HepG2 (cell line): ENCODE results near the gene FAF2. TPM values are rescaled to one million over a fixed set of nuclear protein-coding genes. Genes with fewer than 3 reads are reported as not detected.
A peak's percentile ranks its signal among the peaks of the same experiment; 100 is the strongest.

ENCODE experiments used
- EEA1 ChIP-seq: sonication (generic); formaldehyde crosslinking; IDR thresholded peaks from 2 replicates; pipeline ENCODE4 v1.5.1; 2020; ENCODE audit warnings: mild to moderate bottlenecking, missing genetic modification reagents, borderline replicate concordance
- HIVEP1 ChIP-seq: sonication (generic); formaldehyde crosslinking; IDR thresholded peaks from 2 replicates; pipeline ENCODE4 v1.4.0; 2020; ENCODE audit warnings: mild to moderate bottlenecking, missing genetic modification reagents
- MBD4 ChIP-seq: IDR thresholded peaks from 2 replicates; pipeline ENCODE4 v1.6.1; 2012; ENCODE audit warnings: low read length, inconsistent platforms, borderline replicate concordance
- MTA1 ChIP-seq: sonication (generic); formaldehyde crosslinking; IDR thresholded peaks from 2 replicates; pipeline ENCODE4 v1.4.0; 2020; ENCODE audit warnings: missing genetic modification reagents, mild to moderate bottlenecking, borderline replicate concordance
- RXRB ChIP-seq: IDR thresholded peaks from 2 replicates; pipeline ENCODE4 v1.6.1; 2016; ENCODE audit warnings: borderline replicate concordance, missing genetic modification reagents, missing compliant biosample characterization
- TBX2 ChIP-seq: sonication (generic); formaldehyde crosslinking; IDR thresholded peaks from 2 replicates; pipeline ENCODE4 v1.5.0; 2020; ENCODE audit warnings: missing genetic modification reagents, mild to moderate bottlenecking, borderline replicate concordance
- TBX3 ChIP-seq: fragments of 450-650 bp; IDR thresholded peaks from 2 replicates; pipeline ENCODE4 v1.6.1; 2017; ENCODE audit warnings: antibody characterized with exemption, mild to moderate bottlenecking, inconsistent platforms, borderline replicate concordance
- TGIF2 ChIP-seq: IDR thresholded peaks from 2 replicates; pipeline ENCODE4 v1.6.1; 2016; ENCODE audit warnings: control low read depth, missing compliant biosample characterization
- ZNF225 ChIP-seq: sonication (generic); formaldehyde crosslinking; IDR thresholded peaks from 2 replicates; pipeline ENCODE4 v1.4.0; 2020; ENCODE audit warnings: mild to moderate bottlenecking, missing genetic modification reagents
- ZNF34 ChIP-seq: sonication (generic); formaldehyde crosslinking; IDR thresholded peaks from 2 replicates; pipeline ENCODE4 v1.4.0; 2020; ENCODE audit warnings: mild to moderate bottlenecking, missing genetic modification reagents, borderline replicate concordance
- ZNF350 ChIP-seq: sonication (generic); formaldehyde crosslinking; IDR thresholded peaks from 2 replicates; pipeline ENCODE4 v1.4.0; 2020; ENCODE audit warnings: mild to moderate bottlenecking, low read depth, missing genetic modification reagents, borderline replicate concordance
- ZNF605 ChIP-seq: sonication (generic); formaldehyde crosslinking; IDR thresholded peaks from 2 replicates; pipeline ENCODE4 v1.8.0; 2022; ENCODE audit warnings: mild to moderate bottlenecking, missing genetic modification reagents
- polyA plus RNA-seq, 8 experiments: library from polyadenylated mRNA; depleted of rRNA in 3 of 8; stranded (reverse) in 7 of 8; unstranded in 1 of 8; fragments of >200 nt; fragmentation: Illumina TruSeq in 4 of 8; extraction: Trizol in 4 of 8; gene quantifications; 2 replicates each; pipeline versions ENCODE4 v1.2.1 to v1.2.3, GENCODE V29; 2011 to 2016; ENCODE audit warnings: low read depth in 4 of 8, missing spikeins in 1 of 8, mixed read lengths in 1 of 8; ENCODE audit not compliant: insufficient read depth in 1 of 8
- total RNA-seq, 5 experiments: library from RNA; depleted of rRNA; stranded (reverse); fragments of >200 nt; fragmentation: Illumina TruSeq; extraction: Trizol; gene quantifications; 2 replicates each; pipeline ENCODE4 v1.2.3, GENCODE V29; 2016; ENCODE audit warnings: low read depth in 1 of 5
- TF ChIP-seq, protein P1 (sequence below): IDR thresholded peaks from 2 replicates; pipeline ENCODE4 v1.6.1; 2016
- TF ChIP-seq, protein P2 (sequence below): sonication (generic); formaldehyde crosslinking; IDR thresholded peaks from 2 replicates; pipeline ENCODE4 v1.4.0; 2020; ENCODE audit warnings: missing genetic modification reagents
- TF ChIP-seq, protein P3 (sequence below): sonication (generic); formaldehyde crosslinking; IDR thresholded peaks from 2 replicates; pipeline ENCODE4 v1.8.0; 2022; ENCODE audit warnings: missing genetic modification reagents, mild to moderate bottlenecking, inconsistent platforms, borderline replicate concordance
- TF ChIP-seq, protein P4 (sequence below): fragments of 450-650 bp; IDR thresholded peaks from 2 replicates; pipeline ENCODE4 v1.6.1; 2016
- TF ChIP-seq, protein P5 (sequence below): IDR thresholded peaks from 2 replicates; pipeline ENCODE4 v1.6.1; 2016; ENCODE audit warnings: missing compliant biosample characterization, missing genetic modification reagents, borderline replicate concordance
- TF ChIP-seq, protein P6 (sequence below): sonication (generic); formaldehyde crosslinking; IDR thresholded peaks from 2 replicates; pipeline ENCODE4 v1.5.1; 2020; ENCODE audit warnings: mild to moderate bottlenecking, missing genetic modification reagents

FAF2 gene
- total and polyA plus RNA-seq, 2 of the 13 experiments (the other 11 are each of a cell fraction or from before 2014, with no cell fraction given): 27.8 to 34.3 TPM

DNA sequence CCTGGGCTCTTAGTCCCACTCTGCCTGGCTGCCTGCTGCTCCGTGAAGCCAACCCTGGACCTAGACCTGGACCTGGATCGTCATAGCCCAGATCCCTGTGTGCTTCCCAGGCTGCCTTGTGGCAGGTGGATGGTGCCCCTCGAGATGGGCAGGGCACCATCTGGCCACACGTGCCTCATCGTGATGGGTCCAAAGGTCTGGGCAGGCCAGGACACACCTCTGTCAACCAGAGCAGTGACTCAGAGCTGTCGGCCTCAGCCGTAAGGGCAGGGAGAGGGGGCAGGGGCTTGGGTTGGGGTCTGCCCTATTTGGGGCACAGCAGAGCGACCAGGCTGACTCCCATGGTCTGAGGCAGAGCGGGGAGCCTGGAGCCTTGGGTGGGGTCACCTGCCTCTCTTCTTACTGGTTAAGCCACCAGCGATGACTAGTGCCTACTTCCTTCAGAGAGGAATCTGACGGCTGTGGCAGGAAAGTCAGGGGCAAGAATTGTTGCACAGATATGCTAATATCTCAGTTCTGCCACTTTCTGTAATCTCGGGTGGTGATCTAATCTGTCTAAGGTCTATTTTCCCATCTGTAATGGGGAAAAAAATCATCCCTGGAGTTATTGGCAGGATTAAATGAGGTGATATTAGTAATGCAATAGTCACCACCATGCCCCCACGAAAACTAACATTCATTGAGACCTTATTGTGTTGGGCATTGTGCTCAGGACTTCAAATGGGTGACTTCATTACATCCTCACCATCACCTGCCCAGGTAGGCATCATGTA is 97.7 kb downstream of the FAF2 start (continued):
- TF ChIP-seq, protein P1, sequence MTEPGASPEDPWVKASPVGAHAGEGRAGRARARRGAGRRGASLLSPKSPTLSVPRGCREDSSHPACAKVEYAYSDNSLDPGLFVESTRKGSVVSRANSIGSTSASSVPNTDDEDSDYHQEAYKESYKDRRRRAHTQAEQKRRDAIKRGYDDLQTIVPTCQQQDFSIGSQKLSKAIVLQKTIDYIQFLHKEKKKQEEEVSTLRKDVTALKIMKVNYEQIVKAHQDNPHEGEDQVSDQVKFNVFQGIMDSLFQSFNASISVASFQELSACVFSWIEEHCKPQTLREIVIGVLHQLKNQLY (CRISPR knock-in tag): peak; percentile 61; the same call in 1 of the 2 replicates
- TF ChIP-seq MBD4 (no peak), TBX2 (no peak), TGIF2 (CRISPR knock-in tag) (peak; percentile 78; the same call in 1 of the 2 replicates), EEA1 (CRISPR knock-in tag) (no peak), RXRB (0 out of 2 replicates have a peak, but pooled peaks have one; percentile 27), HIVEP1 (peak; percentile 48; the same call in 1 of the 2 replicates), ZNF605 (CRISPR knock-in tag) (no peak), MTA1 (peak; percentile 89; the same call in 1 of the 2 replicates), ZNF225 (CRISPR knock-in tag) (0 out of 2 replicates have a peak, but pooled peaks have one; percentile 41), ZNF350 (0 out of 2 replicates have a peak, but pooled peaks have one; percentile 56), ZNF34 (0 out of 2 replicates have a peak, but pooled peaks have one; percentile 88), TBX3 (0 out of 2 replicates have a peak, but pooled peaks have one; percentile 18)
- TF ChIP-seq, protein P2, sequence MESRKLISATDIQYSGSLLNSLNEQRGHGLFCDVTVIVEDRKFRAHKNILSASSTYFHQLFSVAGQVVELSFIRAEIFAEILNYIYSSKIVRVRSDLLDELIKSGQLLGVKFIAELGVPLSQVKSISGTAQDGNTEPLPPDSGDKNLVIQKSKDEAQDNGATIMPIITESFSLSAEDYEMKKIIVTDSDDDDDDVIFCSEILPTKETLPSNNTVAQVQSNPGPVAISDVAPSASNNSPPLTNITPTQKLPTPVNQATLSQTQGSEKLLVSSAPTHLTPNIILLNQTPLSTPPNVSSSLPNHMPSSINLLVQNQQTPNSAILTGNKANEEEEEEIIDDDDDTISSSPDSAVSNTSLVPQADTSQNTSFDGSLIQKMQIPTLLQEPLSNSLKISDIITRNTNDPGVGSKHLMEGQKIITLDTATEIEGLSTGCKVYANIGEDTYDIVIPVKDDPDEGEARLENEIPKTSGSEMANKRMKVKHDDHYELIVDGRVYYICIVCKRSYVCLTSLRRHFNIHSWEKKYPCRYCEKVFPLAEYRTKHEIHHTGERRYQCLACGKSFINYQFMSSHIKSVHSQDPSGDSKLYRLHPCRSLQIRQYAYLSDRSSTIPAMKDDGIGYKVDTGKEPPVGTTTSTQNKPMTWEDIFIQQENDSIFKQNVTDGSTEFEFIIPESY (CRISPR knock-in tag): peak; percentile 28; the same call in 1 of the 2 replicates
- TF ChIP-seq, protein P3, sequence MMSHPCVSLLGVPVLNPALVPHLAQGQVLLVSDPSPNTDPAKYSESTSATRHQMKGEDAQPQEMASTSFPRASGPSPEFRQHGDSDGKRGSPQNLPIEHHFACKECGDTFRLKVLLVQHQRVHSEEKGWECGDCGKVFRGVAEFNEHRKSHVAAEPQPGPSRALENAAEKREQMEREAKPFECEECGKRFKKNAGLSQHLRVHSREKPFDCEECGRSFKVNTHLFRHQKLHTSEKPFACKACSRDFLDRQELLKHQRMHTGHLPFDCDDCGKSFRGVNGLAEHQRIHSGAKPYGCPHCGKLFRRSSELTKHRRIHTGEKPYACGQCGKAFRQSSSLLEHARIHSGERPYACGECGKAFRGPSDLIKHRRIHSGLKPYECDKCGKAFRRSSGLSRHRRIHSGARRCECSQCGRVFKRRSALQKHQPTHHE: no peak
- TF ChIP-seq, protein P4, sequence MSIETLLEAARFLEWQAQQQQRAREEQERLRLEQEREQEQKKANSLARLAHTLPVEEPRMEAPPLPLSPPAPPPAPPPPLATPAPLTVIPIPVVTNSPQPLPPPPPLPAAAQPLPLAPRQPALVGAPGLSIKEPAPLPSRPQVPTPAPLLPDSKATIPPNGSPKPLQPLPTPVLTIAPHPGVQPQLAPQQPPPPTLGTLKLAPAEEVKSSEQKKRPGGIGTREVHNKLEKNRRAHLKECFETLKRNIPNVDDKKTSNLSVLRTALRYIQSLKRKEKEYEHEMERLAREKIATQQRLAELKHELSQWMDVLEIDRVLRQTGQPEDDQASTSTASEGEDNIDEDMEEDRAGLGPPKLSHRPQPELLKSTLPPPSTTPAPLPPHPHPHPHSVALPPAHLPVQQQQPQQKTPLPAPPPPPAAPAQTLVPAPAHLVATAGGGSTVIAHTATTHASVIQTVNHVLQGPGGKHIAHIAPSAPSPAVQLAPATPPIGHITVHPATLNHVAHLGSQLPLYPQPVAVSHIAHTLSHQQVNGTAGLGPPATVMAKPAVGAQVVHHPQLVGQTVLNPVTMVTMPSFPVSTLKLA: peak; percentile 47; the same call in 1 of the 2 replicates
- TF ChIP-seq, protein P5, sequence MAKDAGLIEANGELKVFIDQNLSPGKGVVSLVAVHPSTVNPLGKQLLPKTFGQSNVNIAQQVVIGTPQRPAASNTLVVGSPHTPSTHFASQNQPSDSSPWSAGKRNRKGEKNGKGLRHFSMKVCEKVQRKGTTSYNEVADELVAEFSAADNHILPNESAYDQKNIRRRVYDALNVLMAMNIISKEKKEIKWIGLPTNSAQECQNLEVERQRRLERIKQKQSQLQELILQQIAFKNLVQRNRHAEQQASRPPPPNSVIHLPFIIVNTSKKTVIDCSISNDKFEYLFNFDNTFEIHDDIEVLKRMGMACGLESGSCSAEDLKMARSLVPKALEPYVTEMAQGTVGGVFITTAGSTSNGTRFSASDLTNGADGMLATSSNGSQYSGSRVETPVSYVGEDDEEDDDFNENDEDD (CRISPR knock-in tag): peak; percentile 74; the same call in 1 of the 2 replicates
- TF ChIP-seq, protein P6, sequence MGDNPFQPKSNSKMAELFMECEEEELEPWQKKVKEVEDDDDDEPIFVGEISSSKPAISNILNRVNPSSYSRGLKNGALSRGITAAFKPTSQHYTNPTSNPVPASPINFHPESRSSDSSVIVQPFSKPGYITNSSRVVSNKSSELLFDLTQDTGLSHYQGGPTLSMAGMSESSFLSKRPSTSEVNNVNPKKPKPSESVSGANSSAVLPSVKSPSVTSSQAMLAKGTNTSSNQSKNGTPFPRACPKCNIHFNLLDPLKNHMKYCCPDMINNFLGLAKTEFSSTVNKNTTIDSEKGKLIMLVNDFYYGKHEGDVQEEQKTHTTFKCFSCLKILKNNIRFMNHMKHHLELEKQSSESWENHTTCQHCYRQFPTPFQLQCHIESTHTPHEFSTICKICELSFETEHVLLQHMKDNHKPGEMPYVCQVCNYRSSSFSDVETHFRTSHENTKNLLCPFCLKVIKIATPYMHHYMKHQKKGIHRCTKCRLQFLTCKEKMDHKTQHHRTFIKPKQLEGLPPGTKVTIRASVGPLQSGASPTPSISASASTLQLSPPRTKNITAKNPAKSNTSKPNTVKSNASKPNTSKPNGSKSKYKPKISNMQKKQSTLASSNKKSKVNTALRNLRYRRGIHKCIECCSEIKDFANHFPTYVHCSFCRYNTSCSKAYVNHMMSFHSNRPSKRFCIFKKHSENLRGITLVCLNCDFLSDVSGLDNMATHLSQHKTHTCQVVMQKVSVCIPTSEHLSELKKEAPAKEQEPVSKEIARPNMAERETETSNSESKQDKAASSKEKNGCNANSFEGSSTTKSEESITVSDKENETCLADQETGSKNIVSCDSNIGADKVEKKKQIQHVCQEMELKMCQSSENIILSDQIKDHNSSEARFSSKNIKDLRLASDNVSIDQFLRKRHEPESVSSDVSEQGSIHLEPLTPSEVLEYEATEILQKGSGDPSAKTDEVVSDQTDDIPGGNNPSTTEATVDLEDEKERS (CRISPR knock-in tag): peak; percentile 66; the same call in 1 of the 2 replicates
